ENCODE results near the gene CST3.

GRCh38 chr20:23645575-23645974 is 7.8 kb upstream of the CST3 start:
- no peak for TF ChIP-seq CTCF (conservative IDR thresholded peaks at IDR 0.05; ENCODE audit: low read depth, low read length)
- no peak for TF ChIP-seq EZH2 (IDR thresholded peaks at IDR 0.05; ENCODE audit: borderline replicate concordance, low read depth, low read length, poor library complexity, severe bottlenecking)
